NCI-H2107 treated with DMSO at 0.1 percent for 48 hours (cell line): ENCODE results near the gene SSH3.
"Not testable (repeated sequence)": the region's sequence is repeated elsewhere in the genome, so short reads cannot be mapped to it uniquely, and the experiment has no call there.

Experiments used
- DNase-seq: peaks from one replicate; lab custom pipeline; 2025; ENCODE audit not compliant: unreplicated experiment; lab: John Stamatoyannopoulos, UW

Gene SSH3, protein sequence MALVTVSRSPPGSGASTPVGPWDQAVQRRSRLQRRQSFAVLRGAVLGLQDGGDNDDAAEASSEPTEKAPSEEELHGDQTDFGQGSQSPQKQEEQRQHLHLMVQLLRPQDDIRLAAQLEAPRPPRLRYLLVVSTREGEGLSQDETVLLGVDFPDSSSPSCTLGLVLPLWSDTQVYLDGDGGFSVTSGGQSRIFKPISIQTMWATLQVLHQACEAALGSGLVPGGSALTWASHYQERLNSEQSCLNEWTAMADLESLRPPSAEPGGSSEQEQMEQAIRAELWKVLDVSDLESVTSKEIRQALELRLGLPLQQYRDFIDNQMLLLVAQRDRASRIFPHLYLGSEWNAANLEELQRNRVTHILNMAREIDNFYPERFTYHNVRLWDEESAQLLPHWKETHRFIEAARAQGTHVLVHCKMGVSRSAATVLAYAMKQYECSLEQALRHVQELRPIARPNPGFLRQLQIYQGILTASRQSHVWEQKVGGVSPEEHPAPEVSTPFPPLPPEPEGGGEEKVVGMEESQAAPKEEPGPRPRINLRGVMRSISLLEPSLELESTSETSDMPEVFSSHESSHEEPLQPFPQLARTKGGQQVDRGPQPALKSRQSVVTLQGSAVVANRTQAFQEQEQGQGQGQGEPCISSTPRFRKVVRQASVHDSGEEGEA

DNA sequence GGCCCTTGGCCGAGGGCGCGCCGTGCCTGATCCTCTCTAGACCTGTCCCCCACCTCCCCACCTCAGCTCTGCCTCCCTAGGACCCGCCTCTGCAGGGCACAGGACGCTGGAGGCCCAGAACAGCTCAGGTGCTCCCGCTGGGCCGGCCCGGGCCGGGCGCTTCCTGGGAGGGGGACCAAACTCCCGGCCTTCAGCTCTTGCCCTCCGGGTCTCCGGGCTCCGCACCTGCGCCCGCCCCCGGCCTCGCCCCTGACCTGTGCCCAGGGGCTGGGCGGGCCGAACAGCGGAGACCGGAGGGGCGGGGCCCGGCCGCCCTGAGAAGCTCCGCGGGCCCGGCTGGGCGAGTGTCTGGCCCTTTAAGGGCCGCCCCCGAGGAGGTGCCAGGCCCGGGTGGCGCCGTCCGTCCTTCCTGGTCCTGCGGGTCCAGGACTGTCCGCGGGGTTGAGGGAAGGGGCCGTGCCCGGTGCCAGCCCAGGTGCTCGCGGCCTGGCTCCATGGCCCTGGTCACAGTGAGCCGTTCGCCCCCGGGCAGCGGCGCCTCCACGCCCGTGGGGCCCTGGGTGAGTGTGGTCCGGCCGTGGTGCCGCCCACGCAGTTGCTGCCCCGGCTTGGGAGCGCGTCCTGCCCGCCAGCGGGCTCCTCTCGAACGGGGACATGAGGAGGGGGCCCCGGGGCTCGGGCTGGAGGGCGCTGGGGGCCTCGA is at the start of gene SSH3:
Gene SSH3, plus strand, starts transcription at position 399 of the 703 bp plus-strand sequence. Its CDS starts 96 bp downstream, at position 495.
- no peak for DNase-seq

DNA sequence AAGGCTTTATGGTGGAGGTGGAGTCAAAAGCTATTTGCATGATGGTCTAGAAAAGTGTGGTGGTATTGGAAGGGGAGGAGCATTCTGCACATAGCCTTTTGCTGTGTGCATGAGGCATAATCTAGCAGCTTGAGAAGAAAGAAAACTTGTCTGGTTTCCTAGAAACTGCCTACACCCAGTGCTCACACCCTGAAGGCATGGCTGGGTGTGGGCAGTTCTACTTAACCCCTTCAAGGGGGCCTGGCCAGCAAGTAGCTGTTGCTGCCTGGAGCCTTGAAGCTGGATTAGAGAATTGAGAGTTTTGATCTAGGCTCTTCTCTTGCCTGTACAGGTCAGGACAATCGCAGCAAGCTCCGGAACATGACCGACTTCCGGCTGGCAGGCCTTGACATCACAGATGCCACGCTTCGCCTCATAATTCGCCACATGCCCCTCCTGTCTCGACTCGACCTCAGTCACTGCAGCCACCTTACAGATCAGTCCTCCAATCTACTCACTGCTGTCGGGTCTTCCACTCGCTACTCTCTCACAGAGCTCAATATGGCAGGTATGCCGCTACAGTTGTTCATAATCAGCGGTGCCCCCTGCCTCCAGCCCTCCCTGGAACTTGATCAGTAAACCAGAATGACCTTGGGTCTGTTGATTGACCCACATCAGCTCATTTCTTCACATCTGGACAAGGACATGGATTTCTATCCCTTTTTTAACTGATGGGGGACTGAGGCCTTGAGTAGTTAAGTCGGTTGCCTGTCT is 49.3 kb upstream of the SSH3 start:
- no peak for DNase-seq

DNA sequence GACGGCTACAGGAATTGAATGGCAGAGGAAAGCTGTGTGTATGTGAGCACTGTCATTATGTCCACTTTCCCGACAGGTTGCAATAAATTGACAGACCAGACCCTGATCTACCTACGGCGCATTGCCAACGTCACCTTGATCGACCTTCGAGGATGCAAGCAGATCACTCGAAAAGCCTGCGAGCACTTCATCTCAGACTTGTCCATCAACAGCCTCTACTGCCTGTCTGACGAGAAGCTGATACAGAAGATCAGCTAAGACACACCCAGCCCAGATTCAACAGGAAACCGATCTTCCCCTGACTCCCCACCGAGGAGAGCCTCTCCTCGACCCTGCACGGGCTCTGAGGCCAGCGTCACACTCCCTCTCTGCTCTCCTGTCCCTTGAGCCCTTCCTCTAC is 48.5 kb upstream of the SSH3 start:
- no peak for DNase-seq

DNA sequence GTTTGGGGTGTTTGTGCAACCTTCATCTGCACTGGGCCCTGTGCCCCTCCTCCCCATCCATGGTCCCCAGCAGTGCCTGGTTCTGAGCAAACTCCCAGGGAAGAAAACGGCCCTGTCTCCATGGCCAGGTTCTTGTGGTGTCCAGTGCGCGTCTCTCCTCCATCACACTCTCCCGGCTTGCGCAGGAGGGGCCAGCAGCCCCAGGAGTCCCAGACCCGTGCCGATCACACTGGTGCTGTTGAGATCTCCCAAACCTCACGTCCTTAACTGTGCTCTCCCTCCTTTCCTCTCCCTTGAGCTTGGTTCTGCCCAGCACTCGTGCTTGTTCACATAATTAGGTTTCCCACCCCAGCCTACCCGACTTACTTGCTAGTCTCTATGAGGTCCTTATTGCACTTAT is 48.0 kb upstream of the SSH3 start:
- no peak for DNase-seq

DNA sequence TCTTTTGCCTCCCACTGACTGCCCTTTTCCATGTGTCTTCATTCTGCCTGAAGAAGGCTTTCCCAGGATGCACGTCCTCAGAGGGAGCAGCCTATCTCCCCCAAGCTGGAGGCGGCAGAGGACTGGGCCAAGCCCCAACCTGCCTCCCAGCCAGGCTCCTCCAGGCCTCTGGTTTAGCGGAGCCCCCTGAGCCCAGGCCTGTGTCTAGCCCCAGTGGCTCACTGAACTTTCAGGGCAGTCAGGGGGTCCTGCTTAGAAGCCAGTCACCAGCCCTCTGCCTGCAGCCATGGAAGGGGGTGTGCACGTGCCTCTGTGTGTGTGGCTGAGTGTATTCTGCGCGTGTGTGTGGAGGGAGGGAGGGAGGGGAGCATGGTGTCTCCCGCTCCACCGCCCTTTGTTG is 47.5 kb upstream of the SSH3 start:
- DNase-seq = no peak

DNA sequence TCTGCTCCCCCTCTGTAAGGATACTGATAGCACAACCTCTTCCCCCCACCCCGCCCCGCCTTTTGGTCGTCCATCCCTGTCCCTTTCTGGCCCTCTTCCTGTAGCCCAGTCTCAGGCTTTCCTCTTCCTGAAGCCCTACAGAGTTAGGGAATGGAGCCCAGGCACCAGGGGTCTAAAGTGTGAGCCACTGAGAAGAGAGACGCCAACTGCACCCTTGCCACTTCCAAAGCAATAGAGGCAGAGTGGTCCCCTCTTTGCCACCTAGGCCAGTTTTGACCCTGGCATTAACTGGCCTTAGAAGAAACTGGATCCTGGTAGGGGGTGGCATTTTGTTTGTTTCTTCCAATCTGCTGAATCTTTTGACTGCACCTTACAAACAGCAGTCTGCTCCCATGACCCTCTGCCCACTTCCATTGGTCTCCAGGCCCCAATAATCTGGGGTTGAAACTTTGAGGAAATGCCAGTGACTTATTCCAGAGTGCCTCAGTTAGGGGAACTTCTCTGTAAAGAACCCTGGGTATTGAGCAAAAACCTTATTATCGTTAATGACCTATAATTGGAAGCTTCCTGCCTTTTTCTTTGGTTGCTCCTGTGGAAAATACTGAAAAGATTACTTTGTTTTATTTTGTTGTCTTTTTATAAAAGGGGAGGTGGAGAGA is 46.7 kb upstream of the SSH3 start:
- DNase-seq = no peak

DNA sequence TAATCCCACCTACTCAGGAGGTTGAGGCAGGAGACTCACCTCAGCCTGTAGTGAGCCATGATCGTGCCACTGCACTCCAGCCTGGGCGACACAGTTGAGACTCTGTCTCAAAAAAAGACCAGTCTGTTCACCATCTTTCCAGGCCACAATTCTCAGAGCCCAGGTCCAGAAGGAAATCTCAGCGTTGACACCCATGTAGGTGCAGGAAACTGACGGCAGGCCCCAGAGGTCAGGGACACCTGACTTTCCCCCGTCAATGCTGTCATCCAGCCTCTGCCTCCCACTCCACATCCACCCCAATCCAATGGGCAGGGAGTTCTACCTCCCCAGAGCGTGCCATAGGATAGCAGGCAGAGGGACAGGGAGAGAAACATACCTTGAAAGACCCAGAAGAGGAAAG is 42.9 kb upstream of the SSH3 start:
- no peak for DNase-seq

DNA sequence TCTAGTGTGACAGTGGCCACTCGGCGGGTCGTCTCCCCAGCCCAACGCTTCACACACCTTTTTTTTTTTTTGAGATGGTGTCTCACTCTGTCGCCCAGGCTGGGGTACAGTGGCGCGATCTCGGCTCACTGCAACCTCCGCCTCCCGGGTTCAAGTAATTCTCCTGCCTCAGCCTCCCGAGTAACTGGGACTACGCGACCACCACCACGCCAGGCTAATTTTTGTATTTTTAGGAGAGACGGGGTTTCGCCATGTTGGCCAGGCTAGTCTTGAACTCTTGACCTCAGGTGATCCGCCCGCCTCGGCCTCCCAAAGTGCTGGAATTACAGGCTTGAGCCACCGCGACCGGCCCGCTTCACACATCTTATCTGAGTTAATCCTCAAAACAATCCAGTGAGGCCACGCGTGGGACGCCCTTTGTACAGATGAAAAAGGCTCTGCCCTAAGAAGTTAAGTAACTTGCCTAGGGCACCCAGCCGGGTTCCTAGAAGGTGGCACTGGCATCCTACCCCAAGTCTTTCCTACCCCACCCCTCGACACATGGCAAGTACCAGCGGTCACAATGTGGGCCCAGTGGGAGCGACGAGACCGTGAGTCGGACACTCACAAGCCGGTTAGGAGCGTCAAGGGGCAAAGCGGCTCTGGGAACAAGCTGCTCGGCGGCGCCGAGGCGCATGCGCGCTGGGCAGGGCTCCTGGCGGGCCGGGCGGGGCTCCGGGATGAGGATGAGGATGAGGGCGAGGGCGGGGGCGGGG is 42.3 kb upstream of the SSH3 start:
- DNase-seq = not testable (repeated sequence)

DNA sequence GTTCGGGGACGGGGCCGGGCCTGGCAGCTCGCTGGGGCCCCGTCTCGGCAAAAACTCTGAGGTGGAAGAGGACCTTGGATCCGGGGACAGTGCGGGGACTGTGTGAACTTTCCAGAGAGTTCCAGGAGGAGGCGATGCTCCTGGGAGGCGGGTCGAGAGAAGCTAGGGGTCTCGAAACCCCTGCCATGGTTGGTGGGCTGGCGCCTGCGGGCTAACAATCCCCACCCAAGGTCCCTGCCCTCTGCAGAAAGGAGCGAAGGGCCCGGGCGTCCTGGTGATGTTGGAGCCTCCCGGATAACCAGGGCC is 41.7 kb upstream of the SSH3 start:
- no peak for DNase-seq

DNA sequence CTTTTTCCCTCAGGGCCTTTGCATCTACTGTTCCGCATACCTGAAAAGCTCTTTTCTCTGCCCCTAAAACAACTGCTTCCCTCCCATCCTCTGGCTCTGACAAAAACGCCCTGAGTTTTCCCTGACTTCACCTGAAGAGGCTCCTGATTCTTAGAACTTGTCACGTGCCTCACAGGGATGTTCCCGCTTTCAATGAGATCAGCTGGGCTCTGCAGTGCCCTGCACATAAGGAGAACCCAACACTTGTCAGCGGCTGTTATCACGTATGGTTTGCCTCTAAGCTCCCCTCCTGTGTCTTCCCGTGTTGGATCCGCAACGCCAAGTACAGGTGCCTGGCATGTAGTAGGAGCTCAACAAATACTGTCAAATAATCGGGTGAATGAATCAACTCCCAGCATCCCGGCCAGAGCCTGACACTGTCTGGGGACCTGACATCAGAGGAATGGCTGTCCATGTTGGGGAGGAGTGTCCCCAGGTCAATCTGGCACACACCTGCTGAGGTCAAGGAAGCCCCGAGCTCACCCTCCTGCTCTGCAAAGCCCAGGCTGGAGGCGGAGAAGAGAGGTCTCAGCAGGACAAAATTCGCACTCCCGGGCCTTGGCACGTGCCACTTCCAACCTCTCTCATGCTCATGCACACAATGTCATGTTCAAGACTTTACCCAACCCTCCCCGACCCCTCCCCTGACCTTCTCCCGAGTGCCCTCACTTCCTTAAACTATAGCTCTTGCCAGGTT is 41.2 kb upstream of the SSH3 start:
- no peak for DNase-seq

DNA sequence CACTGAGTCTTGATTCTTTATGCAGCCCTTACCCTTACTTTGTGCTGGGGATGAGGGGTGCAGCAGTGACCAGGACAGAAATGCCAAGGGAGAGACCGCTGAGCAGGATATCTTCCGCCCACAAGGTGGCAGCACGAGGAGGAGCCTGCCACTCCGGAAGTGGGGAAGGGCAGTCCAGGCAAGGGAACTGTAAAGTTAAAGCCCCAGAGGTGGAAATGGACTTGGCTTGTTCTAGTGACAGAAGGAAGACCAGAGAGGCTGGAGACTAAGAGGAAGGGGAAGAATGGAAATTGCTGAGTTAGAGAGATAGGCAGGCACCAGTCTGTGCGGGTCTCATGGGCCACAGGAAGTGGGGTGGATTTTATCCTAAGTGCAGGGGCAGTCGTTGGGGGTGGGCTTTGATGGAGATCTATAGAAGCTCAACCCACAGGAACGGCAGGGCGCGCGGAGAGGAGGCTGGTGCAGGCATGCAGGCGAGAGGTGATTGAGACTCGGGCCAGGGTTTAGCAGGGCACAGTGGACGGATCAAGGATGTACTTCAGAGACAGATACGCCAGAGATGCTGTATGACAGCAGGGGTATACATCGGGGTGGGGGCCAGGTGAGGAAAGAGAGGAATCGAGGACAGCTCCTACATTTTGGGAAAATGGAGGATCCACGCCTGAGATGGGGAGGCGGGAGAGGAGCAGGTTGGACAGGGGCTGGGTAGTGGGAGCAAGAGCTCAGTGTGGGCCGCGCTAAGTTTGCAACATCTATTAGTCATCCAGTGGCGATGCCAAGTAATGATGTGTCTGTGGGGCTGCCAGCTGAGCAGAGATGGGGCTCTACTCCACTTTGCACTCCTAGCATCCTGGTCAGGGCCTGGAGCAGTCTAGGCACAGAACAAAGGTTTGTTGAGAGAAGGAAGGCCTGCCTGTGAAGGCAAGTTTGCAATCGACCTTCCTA is 40.3 kb upstream of the SSH3 start:
- DNase-seq = peak; percentile 52

DNA sequence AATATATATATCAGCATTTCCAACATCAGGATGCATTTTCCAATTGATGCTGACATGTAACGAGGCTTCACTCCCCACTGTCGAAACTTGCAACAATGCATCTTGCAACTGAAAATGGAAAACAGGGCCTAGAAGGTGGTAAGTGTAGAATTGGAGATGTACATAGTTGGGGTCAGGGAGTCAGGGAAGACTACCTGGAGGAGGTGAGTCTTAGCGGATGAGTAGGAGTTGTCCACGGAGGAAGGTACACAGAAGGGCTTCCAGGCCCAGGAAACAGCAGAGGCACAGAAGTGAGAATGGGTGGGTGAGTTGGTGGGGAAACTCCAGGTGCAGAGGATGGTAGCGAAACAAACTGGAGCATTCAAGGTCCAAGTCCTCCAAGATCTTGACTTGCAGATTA is 39.1 kb upstream of the SSH3 start:
- no peak for DNase-seq

DNA sequence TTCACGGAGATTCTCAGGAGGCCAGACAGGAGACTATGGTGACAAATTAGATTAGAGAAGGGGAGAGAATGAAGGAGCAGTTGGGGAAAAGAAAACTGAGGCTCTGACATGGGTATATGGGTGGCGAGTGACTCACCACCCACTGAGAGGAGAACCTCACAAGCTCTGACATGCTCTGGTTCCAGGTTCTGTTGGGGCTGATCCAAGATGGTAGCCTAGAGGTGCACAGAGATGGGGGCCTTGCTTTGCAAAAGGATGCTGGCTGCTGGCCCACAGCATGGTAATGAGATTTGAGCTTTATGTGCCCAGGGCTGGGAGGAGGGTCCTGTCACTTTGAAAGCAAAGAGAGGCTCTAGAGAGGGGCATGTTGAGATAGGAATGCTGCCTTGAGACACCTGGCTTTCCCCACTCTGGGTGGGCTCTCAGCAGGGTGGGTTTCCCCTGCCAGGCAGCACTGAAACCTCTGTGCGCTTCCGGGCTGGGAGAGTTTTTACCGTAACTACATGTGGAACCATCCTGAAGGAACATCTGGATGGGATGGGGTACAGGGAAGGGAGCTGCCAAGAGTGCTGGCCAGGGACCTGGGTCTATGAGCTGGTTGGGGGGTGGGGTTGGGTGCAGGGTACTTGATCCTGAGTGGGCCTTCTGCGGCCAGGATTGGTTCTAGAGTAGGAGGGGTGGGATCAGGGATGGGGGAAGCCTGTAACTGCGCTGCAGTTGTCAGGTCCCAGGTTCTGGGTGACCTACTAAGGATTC is 38.3 kb upstream of the SSH3 start:
- DNase-seq = no peak

DNA sequence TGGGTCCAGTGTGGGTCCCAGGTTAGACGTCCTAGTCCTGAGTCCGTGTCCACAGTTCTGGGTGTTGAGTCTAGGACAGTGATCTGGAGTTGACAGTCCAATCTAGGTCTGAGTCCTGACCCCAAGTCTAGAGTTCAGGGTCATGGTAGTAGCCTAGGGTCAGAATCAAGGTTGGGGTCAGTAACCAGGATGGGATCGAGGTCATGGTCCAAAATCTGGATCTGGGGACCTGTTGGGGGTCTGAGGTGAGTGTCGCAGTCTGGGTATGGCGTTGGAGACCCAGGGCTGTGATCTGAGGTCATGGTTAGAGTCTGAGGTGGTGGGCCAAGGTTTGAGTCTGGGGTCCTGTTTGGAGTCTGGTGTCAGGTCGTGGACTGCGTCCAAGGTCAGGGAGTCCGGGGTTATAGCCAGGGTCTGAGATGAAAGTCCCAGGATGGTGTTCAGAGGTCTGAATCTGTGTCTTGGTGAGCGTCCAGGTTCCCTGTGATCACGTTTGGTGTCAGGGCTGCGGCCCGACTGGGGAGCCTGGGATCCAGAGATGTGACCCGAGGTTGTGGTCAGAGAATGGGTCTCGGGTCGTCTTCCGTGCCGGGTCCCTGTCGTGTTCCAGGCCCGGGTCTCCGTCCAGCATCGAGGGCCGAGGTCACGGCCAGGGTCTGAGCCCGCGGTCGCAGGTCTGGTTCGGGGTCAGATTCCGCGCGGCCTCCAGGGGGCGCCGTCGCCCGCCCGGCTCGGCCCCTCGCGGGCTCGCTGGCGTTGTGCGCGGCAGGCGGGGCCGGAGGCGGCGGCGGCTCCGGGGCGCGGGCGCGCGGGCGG is 37.5 kb upstream of the SSH3 start:
- no peak for DNase-seq

DNA sequence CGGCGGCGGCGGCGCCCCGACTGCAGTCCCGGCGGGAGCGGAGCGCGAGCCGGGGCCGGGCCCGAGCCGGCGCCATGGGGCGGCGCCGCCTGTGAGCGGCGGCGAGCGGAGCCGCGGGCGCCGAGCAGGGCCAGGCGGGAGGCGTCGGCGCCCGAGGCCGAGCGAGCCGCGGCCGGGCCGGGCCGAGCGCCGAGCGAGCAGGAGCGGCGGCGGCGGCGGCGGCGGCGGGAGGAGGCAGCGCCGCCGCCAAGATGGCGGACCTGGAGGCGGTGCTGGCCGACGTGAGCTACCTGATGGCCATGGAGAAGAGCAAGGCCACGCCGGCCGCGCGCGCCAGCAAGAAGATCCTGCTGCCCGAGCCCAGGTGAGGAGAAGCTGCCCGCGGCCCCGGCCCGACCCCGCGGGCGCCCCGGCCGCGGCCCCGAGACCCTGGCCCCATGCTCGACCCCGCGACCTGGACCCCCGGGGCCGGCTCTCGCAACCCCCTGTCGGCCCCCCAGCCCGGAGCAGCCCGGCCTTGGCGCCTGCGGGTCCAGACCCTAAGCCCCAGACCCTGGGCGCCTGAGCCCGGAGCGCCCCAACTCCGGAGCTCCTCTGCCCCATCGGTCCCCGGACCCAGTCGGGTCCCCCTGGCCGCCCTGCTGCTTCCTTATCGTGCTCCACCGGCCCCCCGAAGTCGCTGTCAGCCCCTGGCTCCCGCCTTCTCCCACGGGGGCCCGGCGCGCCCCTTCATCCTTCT is 36.7 kb upstream of the SSH3 start, which contains the start of gene GRK2:
Gene GRK2, plus strand, starts transcription at position 25 of the 739 bp plus-strand sequence. Its CDS starts 227 bp downstream, at position 252.
- DNase-seq = peak; percentile 19
